Peyer's patch (tissue), 4 donors: ENCODE data around the gene PKIG.

Experiments
- CTCF ChIP-seq, 6 experiments: fragments of 450-650 bp in 4 of 6; fragments of 200-600 bp in 2 of 6; sonication (generic) in 1 of 6; IDR thresholded peaks; one replicate each; pipeline ENCODE4 v1.5.1; 2017 to 2019; ENCODE audit warnings: antibody characterized with exemption in 6 of 6, mild to moderate bottlenecking in 3 of 6, moderate library complexity in 1 of 6
- POLR2A ChIP-seq, 2 donors: fragments of 450-650 bp; IDR thresholded peaks; one replicate each; pipeline ENCODE4 v1.5.1; 2017; ENCODE audit warnings: antibody characterized with exemption in 2 of 2, mild to moderate bottlenecking in 2 of 2, moderate library complexity in 2 of 2

- TF ChIP-seq POLR2A (IDR thresholded peaks at IDR 0.05): no peak
- TF ChIP-seq CTCF (IDR thresholded peaks at IDR 0.05): no peak
These were observed 2.9 kb downstream of the PKIG start for GRCh38 chr20:44585057-44585963.
